Activated T-helper 1 cell treated with anti-CD3 and anti-CD28 coated beads, Interleukin-12 subunit alpha, Interleukin-12 subunit beta, Interleukin-2, Interleukin-4 antibody, amounts not matched to agents 30 ng/mL and 10 ng/mL and 1 ng/mL, durations not matched to agents 14 hours and 24 hours and 36 hours (primary cell): ENCODE results near the gene SLC22A12. TPM values are rescaled to one million over a fixed set of nuclear protein-coding genes. Genes with fewer than 3 reads are reported as not detected.

ENCODE experiments used
- DNase-seq: peaks from one replicate; pipeline ENCODE4 v3.0.0; 2021; ENCODE audit warnings: low spot score
- H3K27ac Mint-ChIP-seq: one replicate; pipeline ENCODE4 v1.8.0; 2021; ENCODE audit warnings: mild to moderate bottlenecking, mixed read lengths
- H3K27me3 Mint-ChIP-seq: one replicate; pipeline ENCODE4 v1.8.0; 2022; ENCODE audit warnings: mild to moderate bottlenecking, moderate library complexity, mixed read lengths; ENCODE audit not compliant: insufficient read depth
- H3K36me3 Mint-ChIP-seq: one replicate; pipeline ENCODE4 v1.8.0; 2021; ENCODE audit warnings: low read depth, mixed read lengths
- H3K4me1 Mint-ChIP-seq: one replicate; pipeline ENCODE4 v1.8.0; 2021; ENCODE audit warnings: low read depth, mixed read lengths
- H3K4me3 Mint-ChIP-seq: one replicate; pipeline ENCODE4 v1.8.0; 2021; ENCODE audit warnings: mild to moderate bottlenecking, moderate library complexity, mixed read lengths
- H3K9me3 Mint-ChIP-seq: one replicate; pipeline ENCODE4 v1.8.0; 2021; ENCODE audit warnings: mixed read lengths
- intact Hi-C: fragments of 100-400 bp; cut with micrococcal nuclease; formaldehyde crosslinking; loops from one replicate; pipeline ENCODE4 v1.15.1; 2024
- total RNA-seq: library from RNA; stranded (reverse); gene quantifications from 2 replicates; pipeline ENCODE4 v1.2.3, GENCODE V29; 2022

Gene SLC22A12
- total RNA-seq, 1 donor from 2014 or later = not detected

- H3K4me3 Mint-ChIP-seq = no peak overlapping the region
- H3K36me3 Mint-ChIP-seq = no peaks in the 10 kb centered on the region
- H3K27ac Mint-ChIP-seq = no peak overlapping the region
- no peaks in the 10 kb centered on the region for H3K27me3 Mint-ChIP-seq
- no peak for DNase-seq
- intact Hi-C loops = no loop called here
- no peaks in the 10 kb centered on the region for H3K4me1 Mint-ChIP-seq
- no peaks in the 10 kb centered on the region for H3K9me3 Mint-ChIP-seq
Measured at GRCh38 chr11:64598106-64598796, 7.2 kb downstream of the SLC22A12 start.

- H3K4me3 Mint-ChIP-seq = no peak overlapping the region
- intact Hi-C loops = no loop called here
- no peak for DNase-seq
- no peaks in the 10 kb centered on the region for H3K9me3 Mint-ChIP-seq
- no peaks in the 10 kb centered on the region for H3K36me3 Mint-ChIP-seq
- no peak overlapping the region for H3K27ac Mint-ChIP-seq
- H3K4me1 Mint-ChIP-seq = no peaks in the 10 kb centered on the region
- H3K27me3 Mint-ChIP-seq = no peaks in the 10 kb centered on the region
Measured at GRCh38 chr11:64598797-64599697, 8.0 kb downstream of the SLC22A12 start.

GRCh38 chr11:64599698-64600211 is 8.7 kb downstream of the SLC22A12 start:
- Mint-ChIP-seq H3K36me3 (no peaks in the 10 kb centered on the region), H3K9me3 (no peaks in the 10 kb centered on the region), H3K27me3 (no peaks in the 10 kb centered on the region), H3K4me1 (no peaks in the 10 kb centered on the region), H3K27ac (peak overlapping the region; percentile 44), H3K4me3 (no peak overlapping the region)
- no peak for DNase-seq
- intact Hi-C loops = no loop called here

- no peak overlapping the region for H3K4me3 Mint-ChIP-seq
- no peaks in the 10 kb centered on the region for H3K9me3 Mint-ChIP-seq
- no peaks in the 10 kb centered on the region for H3K4me1 Mint-ChIP-seq
- no peak overlapping the region for H3K27ac Mint-ChIP-seq
- H3K36me3 Mint-ChIP-seq = no peaks in the 10 kb centered on the region
- intact Hi-C loops = no loop called here
- no peaks in the 10 kb centered on the region for H3K27me3 Mint-ChIP-seq
- DNase-seq = no peak
Measured at GRCh38 chr11:64600281-64600992, 9.4 kb downstream of the SLC22A12 start.

- H3K27ac Mint-ChIP-seq = no peak overlapping the region
- H3K4me1 Mint-ChIP-seq = no peaks in the 10 kb centered on the region
Measured at GRCh38 chr11:64601605-64602465, 10.8 kb downstream of the SLC22A12 start.

GRCh38 chr11:64602466-64603070 is 11.5 kb downstream of the SLC22A12 start:
- intact Hi-C loops = no loop called here
- Mint-ChIP-seq H3K36me3 (no peaks in the 10 kb centered on the region), H3K9me3 (no peaks in the 10 kb centered on the region), H3K4me3 (no peak overlapping the region), H3K27me3 (no peaks in the 10 kb centered on the region), H3K27ac (no peak overlapping the region), H3K4me1 (no peaks in the 10 kb centered on the region)
- no peak for DNase-seq

More at GRCh38 chr11:64601605-64602465, 10.8 kb downstream of the SLC22A12 start:
- intact Hi-C loops = no loop called here
- Mint-ChIP-seq H3K9me3 (no peaks in the 10 kb centered on the region), H3K4me3 (no peak overlapping the region), H3K27me3 (no peaks in the 10 kb centered on the region), H3K36me3 (no peaks in the 10 kb centered on the region)
- no peak for DNase-seq

GRCh38 chr11:64603411-64604110 is 12.5 kb downstream of the SLC22A12 start:
- intact Hi-C loops = no loop called here
- no peak for DNase-seq
- no peaks in the 10 kb centered on the region for H3K4me1 Mint-ChIP-seq
- no peak overlapping the region for H3K27ac Mint-ChIP-seq
- H3K36me3 Mint-ChIP-seq = no peaks in the 10 kb centered on the region
- no peaks in the 10 kb centered on the region for H3K9me3 Mint-ChIP-seq
- no peak overlapping the region for H3K4me3 Mint-ChIP-seq
- H3K27me3 Mint-ChIP-seq = no peaks in the 10 kb centered on the region

- H3K27me3 Mint-ChIP-seq = no peaks in the 10 kb centered on the region
- no peak for DNase-seq
- no peak overlapping the region for H3K4me3 Mint-ChIP-seq
- no peak overlapping the region for H3K27ac Mint-ChIP-seq
- no peaks in the 10 kb centered on the region for H3K36me3 Mint-ChIP-seq
- intact Hi-C loops = no loop called here
- no peaks in the 10 kb centered on the region for H3K9me3 Mint-ChIP-seq
- H3K4me1 Mint-ChIP-seq = no peaks in the 10 kb centered on the region
Measured at GRCh38 chr11:64604458-64605243, 13.6 kb downstream of the SLC22A12 start.

GRCh38 chr11:64605244-64605560 is 14.2 kb downstream of the SLC22A12 start:
- H3K9me3 Mint-ChIP-seq = no peaks in the 10 kb centered on the region

GRCh38 chr11:64605656-64606585 is 14.9 kb downstream of the SLC22A12 start:
- Mint-ChIP-seq H3K4me1 (no peaks in the 10 kb centered on the region), H3K4me3 (no peak overlapping the region), H3K27me3 (no peaks in the 10 kb centered on the region), H3K9me3 (no peaks in the 10 kb centered on the region), H3K27ac (no peak overlapping the region), H3K36me3 (no peaks in the 10 kb centered on the region)
- DNase-seq = no peak
- intact Hi-C loops = no loop called here

More at GRCh38 chr11:64605244-64605560, 14.2 kb downstream of the SLC22A12 start:
- no peak overlapping the region for H3K4me3 Mint-ChIP-seq
- no peaks in the 10 kb centered on the region for H3K27me3 Mint-ChIP-seq
- H3K4me1 Mint-ChIP-seq = no peaks in the 10 kb centered on the region
- H3K27ac Mint-ChIP-seq = no peak overlapping the region
- no peaks in the 10 kb centered on the region for H3K36me3 Mint-ChIP-seq
- intact Hi-C loops = no loop called here
- DNase-seq = no peak
